GM13976 (cell line): ENCODE data around the gene TTLL6.
A peak's percentile ranks its signal among the peaks of the same experiment; 100 is the strongest.

Experiments used
- DNase-seq: peaks from one replicate; pipeline ENCODE4 v3.0.0; 2012; ENCODE audit warnings: low spot score
- in situ Hi-C: fragments of 300-500 bp; cut with MboI; formaldehyde crosslinking; loops from one replicate; pipeline ENCODE4 v1.12.0; 2022; ENCODE audit warnings: low sequenced_read_pairs, mixed read lengths, inconsistent platforms; ENCODE audit not compliant: unreplicated experiment
- TF ChIP-seq, protein P1 (sequence below): IDR thresholded peaks from 2 replicates; pipeline ENCODE4 v1.5.1; 2012; ENCODE audit warnings: borderline replicate concordance, mild to moderate bottlenecking; ENCODE audit not compliant: insufficient read depth; ENCODE audit errors: extremely low read depth, missing control alignments, control extremely low read depth

Gene TTLL6

DNA sequence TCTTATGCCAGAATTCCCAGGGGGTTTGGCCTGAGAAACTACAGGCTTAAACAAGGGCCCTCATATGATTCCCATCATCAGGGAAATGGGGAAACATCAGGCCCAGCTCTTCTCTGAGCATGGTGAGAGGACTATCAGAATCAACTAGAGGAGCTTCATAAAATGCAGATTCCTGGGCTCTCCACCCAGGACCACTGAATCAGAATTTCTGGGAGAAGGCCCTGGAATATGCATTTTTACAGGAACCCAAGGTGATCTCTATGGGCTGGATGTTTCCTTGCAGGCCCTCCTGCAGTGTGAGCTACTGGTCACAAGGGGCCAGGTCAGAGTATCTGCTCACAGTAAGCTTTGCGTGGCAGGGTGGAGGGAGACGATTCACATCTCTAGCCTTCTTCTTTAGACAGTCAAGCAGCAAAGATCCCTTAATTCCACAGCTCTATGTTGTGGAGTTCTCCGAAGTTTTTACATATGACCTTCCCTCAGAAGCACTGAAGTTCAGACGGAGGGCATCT, 49.7 kb downstream of the TTLL6 start:
- no peak for DNase-seq
- TF ChIP-seq, protein P1, sequence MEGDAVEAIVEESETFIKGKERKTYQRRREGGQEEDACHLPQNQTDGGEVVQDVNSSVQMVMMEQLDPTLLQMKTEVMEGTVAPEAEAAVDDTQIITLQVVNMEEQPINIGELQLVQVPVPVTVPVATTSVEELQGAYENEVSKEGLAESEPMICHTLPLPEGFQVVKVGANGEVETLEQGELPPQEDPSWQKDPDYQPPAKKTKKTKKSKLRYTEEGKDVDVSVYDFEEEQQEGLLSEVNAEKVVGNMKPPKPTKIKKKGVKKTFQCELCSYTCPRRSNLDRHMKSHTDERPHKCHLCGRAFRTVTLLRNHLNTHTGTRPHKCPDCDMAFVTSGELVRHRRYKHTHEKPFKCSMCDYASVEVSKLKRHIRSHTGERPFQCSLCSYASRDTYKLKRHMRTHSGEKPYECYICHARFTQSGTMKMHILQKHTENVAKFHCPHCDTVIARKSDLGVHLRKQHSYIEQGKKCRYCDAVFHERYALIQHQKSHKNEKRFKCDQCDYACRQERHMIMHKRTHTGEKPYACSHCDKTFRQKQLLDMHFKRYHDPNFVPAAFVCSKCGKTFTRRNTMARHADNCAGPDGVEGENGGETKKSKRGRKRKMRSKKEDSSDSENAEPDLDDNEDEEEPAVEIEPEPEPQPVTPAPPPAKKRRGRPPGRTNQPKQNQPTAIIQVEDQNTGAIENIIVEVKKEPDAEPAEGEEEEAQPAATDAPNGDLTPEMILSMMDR: no peak
- in situ Hi-C loops: no loop called here

- in situ Hi-C loops: no loop called here
- TF ChIP-seq, protein P1: no peak
- DNase-seq: no peak
Observed at GRCh38 chr17:48761114-48761513, 55.9 kb downstream of the TTLL6 start.

DNA sequence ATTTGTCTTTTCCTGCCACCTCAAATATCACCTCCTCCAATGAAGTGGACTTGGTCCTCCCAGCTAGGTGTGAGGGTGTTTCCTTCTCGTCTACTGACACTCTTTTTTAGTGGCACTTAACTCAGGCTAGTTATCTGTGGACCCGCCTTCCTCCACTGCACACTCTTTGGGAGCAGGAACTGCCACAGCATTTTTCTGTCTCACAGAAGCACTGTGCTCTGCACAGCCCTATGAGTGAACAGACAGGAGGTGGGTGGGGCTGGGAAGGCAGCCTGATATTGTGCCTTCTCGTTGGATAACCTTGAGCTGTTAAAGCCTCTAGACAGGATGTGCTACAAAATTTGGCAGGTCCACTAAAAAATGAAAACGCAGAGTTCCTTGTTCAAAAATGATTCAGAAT, 56.6 kb downstream of the TTLL6 start:
- in situ Hi-C loops: no loop called here
- DNase-seq: no peak
- TF ChIP-seq, protein P1: no peak

- TF ChIP-seq, protein P1: no peak
- in situ Hi-C loops: no loop called here
- DNase-seq: no peak
Observed at GRCh38 chr17:48759288-48759687, 57.7 kb downstream of the TTLL6 start.

GRCh38 chr17:48757524-48757961, 59.5 kb downstream of the TTLL6 start:
- TF ChIP-seq, protein P1: no peak
- in situ Hi-C loops: no loop called here
- DNase-seq: no peak

- peak; percentile 4 for DNase-seq
- in situ Hi-C loops: no loop called here
- TF ChIP-seq, protein P1: no peak
Observed at GRCh38 chr17:48756830-48757251, 60.2 kb downstream of the TTLL6 start.
